GM21737 (cell line): ENCODE results near the gene NELFCD.
A peak's percentile ranks its signal among the peaks of the same experiment; 100 is the strongest.

ENCODE experiments used
- ATAC-seq: cut with Tn5 transposase; IDR thresholded peaks from one replicate; pipeline ENCODE4 v1.9.1; 2021; ENCODE audit warnings: mild to moderate bottlenecking, moderate library complexity; ENCODE audit not compliant: unreplicated experiment

NELFCD gene

GRCh38 chr20:59042796-59043631, 62.0 kb downstream of the NELFCD start:
- ATAC-seq: peak; percentile 90

GRCh38 chr20:59043698-59044097, 62.6 kb downstream of the NELFCD start:
- ATAC-seq: no peak

- ATAC-seq: no peak
These were observed 63.2 kb downstream of the NELFCD start for GRCh38 chr20:59044295-59044694.
